Body of pancreas (tissue), 4 donors: ENCODE results near the gene CDK19. TPM values are rescaled to one million over a fixed set of nuclear protein-coding genes. Genes with fewer than 3 reads are reported as not detected.

Experiments used
- ATAC-seq: fragments of 150-250 bp; one replicate; pipeline ENCODE4 v1.9.1; 2016
- DNase-seq, 4 donors: peaks; one replicate each; pipeline ENCODE4 v3.0.0-alpha.2; 2019
- H3K27ac ChIP-seq, 4 donors: fragments of 200-600 bp; sonication (generic); 1 replicate in 3 of 4; 2 replicates in 1 of 4; pipeline versions ENCODE4 v1.5.1 to v1.6.1; 2016 to 2019; ENCODE audit warnings: mild to moderate bottlenecking in 1 of 4, mixed read lengths in 1 of 4, moderate library complexity in 1 of 4
- H3K27me3 ChIP-seq, 2 donors: fragments of 200-600 bp; sonication (generic); one replicate each; pipeline ENCODE4 v1.6.0; 2016; ENCODE audit warnings: mild to moderate bottlenecking in 1 of 2
- H3K36me3 ChIP-seq, 2 donors: fragments of 200-600 bp; sonication (generic); replicated peaks in 1 of 2; 2 replicates each; pipeline ENCODE4 v1.5.1; 2016; ENCODE audit warnings: low read depth in 2 of 2; ENCODE audit not compliant: insufficient read depth in 1 of 2
- H3K4me1 ChIP-seq: fragments of 200-600 bp; sonication (generic); one replicate; pipeline ENCODE4 v1.6.0; 2016
- H3K4me3 ChIP-seq, 2 donors: fragments of 200-600 bp; sonication (generic); 1 replicate in 1 of 2; 2 replicates in 1 of 2; pipeline ENCODE4 v1.5.1; 2016 to 2019
- H3K9me3 ChIP-seq, 3 donors: fragments of 200-600 bp; sonication (generic); 1 replicate in 2 of 3; 2 replicates in 1 of 3; pipeline ENCODE4 v1.5.1; 2016
- CTCF ChIP-seq, 7 experiments: fragments of 450-650 bp in 4 of 7; fragments of 200-600 bp in 3 of 7; sonication (generic) in 3 of 7; IDR thresholded peaks; one replicate each; pipeline ENCODE4 v1.5.1; 2016 to 2019; ENCODE audit warnings: antibody characterized with exemption in 7 of 7
- POLR2A ChIP-seq, 3 donors: fragments of 450-650 bp; IDR thresholded peaks; one replicate each; pipeline ENCODE4 v1.6.1; 2016; ENCODE audit warnings: antibody characterized with exemption in 3 of 3, mild to moderate bottlenecking in 2 of 3
- WGBS, 2 donors: methylation state at CpG; one replicate each; pipeline ENCODE4 v1.1.5; 2017; 5-methylcytosine and 5-hydroxymethylcytosine counted together
- intact Hi-C: fragments of 100-400 bp; cut with DNase I; formaldehyde crosslinking; loops from one replicate; pipeline ENCODE4 v1.15.1; 2023
- total RNA-seq, 2 donors: library from RNA; depleted of rRNA; stranded (reverse); fragments of >200 nt; gene quantifications; one replicate each; pipeline ENCODE4 v1.1.0, GENCODE V29; 2016

The CDK19 gene
- total RNA-seq, result 1 to 10 TPM; 4.0 to 8.0 TPM

GRCh38 chr6:110815411-110816409 is at the start of gene CDK19:
CDK19 (minus strand) TSS chr6:110815469; CDS start chr6:110815136, 333 bp downstream.
- 1 to 2% methylated on average over 39 to 47 of the region's 48 CpGs for whole genome bisulfite sequencing, 2 donors
- TF ChIP-seq POLR2A (IDR thresholded peaks at IDR 0.05) (peak; percentile 56 to 96 (median 94)), CTCF (IDR thresholded peaks at IDR 0.05) (peak in 2 of 7 experiments; percentile 4 to 13)
- Histone ChIP-seq H3K9me3 (no peaks in the 10 kb centered on the region), H3K4me1 (peaks cover 10% of the 10 kb centered on the region), H3K36me3 (no peaks in the 10 kb centered on the region), H3K27ac (peak within 1 kb of the TSS; percentile 82 to 98 (median 97)), H3K4me3 (peak within 1 kb of the TSS; percentile 75 to 81), H3K27me3 (no peaks in the 10 kb centered on the region)
- ATAC-seq (peak; percentile 96), DNase-seq (peak; percentile 98 to 99 (median 98))
- intact Hi-C loops, result loop anchor here (10.0 kb wide), 1 partner anchor 59 kb away; the partner anchor contains the start of gene AMD1

GRCh38 chr6:110864824-110865223 is 49.6 kb upstream of the CDK19 start:
- ATAC-seq (no peak), DNase-seq (no peak)
- H3K27me3 ChIP-seq, result no peaks in the 10 kb centered on the region
- no peaks in the 10 kb centered on the region for H3K9me3 ChIP-seq
- H3K4me3 ChIP-seq, result no peak overlapping the region
- no peaks in the 10 kb centered on the region for H3K4me1 ChIP-seq
- H3K36me3 ChIP-seq, result no peaks in the 10 kb centered on the region
- WGBS, 2 donors, result 40 to 56% methylated on average over 2 of the region's 2 CpGs
- H3K27ac ChIP-seq, result no peak overlapping the region
- intact Hi-C loops, result no loop called here
- no peak for TF ChIP-seq POLR2A (IDR thresholded peaks at IDR 0.05)
- no peak for TF ChIP-seq CTCF (IDR thresholded peaks at IDR 0.05)

GRCh38 chr6:110859335-110859792 is 44.1 kb upstream of the CDK19 start:
- 73 to 84% methylated on average over 12 of the region's 12 CpGs for WGBS, 2 donors
- TF ChIP-seq CTCF (IDR thresholded peaks at IDR 0.05), result no peak
- TF ChIP-seq POLR2A (IDR thresholded peaks at IDR 0.05), result no peak
- H3K4me1 ChIP-seq, result no peaks in the 10 kb centered on the region
- H3K4me3 ChIP-seq, result no peak overlapping the region
- H3K27me3 ChIP-seq, result no peaks in the 10 kb centered on the region
- H3K27ac ChIP-seq, result no peak overlapping the region
- ATAC-seq (no peak), DNase-seq (peak in 1 of 4 donors; percentile 19)
- no peaks in the 10 kb centered on the region for H3K9me3 ChIP-seq
- no peaks in the 10 kb centered on the region for H3K36me3 ChIP-seq
- intact Hi-C loops, result no loop called here

GRCh38 chr6:110858562-110859214 is 43.4 kb upstream of the CDK19 start:
- Histone ChIP-seq H3K36me3 (no peaks in the 10 kb centered on the region), H3K4me1 (no peaks in the 10 kb centered on the region), H3K27me3 (no peaks in the 10 kb centered on the region), H3K27ac (no peak overlapping the region), H3K9me3 (no peaks in the 10 kb centered on the region), H3K4me3 (no peak overlapping the region)
- intact Hi-C loops, result no loop called here
- DNase-seq (no peak), ATAC-seq (no peak)
- 88 to 92% methylated on average over 12 to 30 of the region's 31 CpGs for WGBS, 2 donors
- TF ChIP-seq CTCF (IDR thresholded peaks at IDR 0.05), result no peak
- no peak for TF ChIP-seq POLR2A (IDR thresholded peaks at IDR 0.05)
